ENCODE data around the gene SLC22A6.

GRCh38 chr11:62994775-62995174 is 10.0 kb upstream of the SLC22A6 start:
- TF ChIP-seq EZH2 (optimal IDR thresholded peaks at IDR 0.05; ENCODE audit: low read depth, low read length) (no peak), CTCF (IDR thresholded peaks at IDR 0.05; ENCODE audit: low read length) (no peak), EZH2phosphoT487 (IDR thresholded peaks at IDR 0.05; ENCODE audit: low read length) (no peak)

All from MM.1S (cell line).